Ascending aorta (tissue), 2 donors: ENCODE measurements around the gene PIAS4. TPM values are rescaled to one million over a fixed set of nuclear protein-coding genes. Genes with fewer than 3 reads are reported as not detected.

ENCODE experiments used
- DNase-seq, 2 donors: peaks; one replicate each; pipeline ENCODE4 v3.0.0-alpha.2; 2019; ENCODE audit warnings: low spot score in 2 of 2
- H3K27ac ChIP-seq, 2 donors: fragments of 200-600 bp; sonication (generic); one replicate each; pipeline ENCODE4 v1.5.1; 2016 to 2017; ENCODE audit warnings: mild to moderate bottlenecking in 1 of 2
- H3K27me3 ChIP-seq: fragments of 200-600 bp; sonication (generic); one replicate; pipeline ENCODE4 v1.5.1; 2017
- H3K36me3 ChIP-seq, 2 donors: fragments of 200-600 bp; sonication (generic); one replicate each; pipeline ENCODE4 v1.5.1; 2016
- H3K4me1 ChIP-seq, 2 donors: fragments of 200-600 bp; sonication (generic); one replicate each; pipeline ENCODE4 v1.5.1; 2016 to 2017; ENCODE audit warnings: mild to moderate bottlenecking in 1 of 2
- H3K4me3 ChIP-seq, 2 donors: fragments of 200-600 bp; sonication (generic); one replicate each; pipeline ENCODE4 v1.5.1; 2016 to 2017; ENCODE audit warnings: mild to moderate bottlenecking in 1 of 2
- H3K9me3 ChIP-seq, 2 donors: fragments of 200-600 bp; sonication (generic); one replicate each; pipeline ENCODE4 v1.5.1; 2016
- CTCF ChIP-seq, 3 experiments: fragments of 200-600 bp in 2 of 3; fragments of 450-650 bp in 1 of 3; sonication (generic) in 2 of 3; IDR thresholded peaks; one replicate each; pipeline ENCODE4 v1.5.1; 2016 to 2019; ENCODE audit warnings: antibody characterized with exemption in 3 of 3, mild to moderate bottlenecking in 1 of 3, moderate library complexity in 1 of 3
- intact Hi-C: fragments of 100-400 bp; cut with DNase I; formaldehyde crosslinking; loops from one replicate; pipeline ENCODE4 v1.15.1; 2023
- total RNA-seq: library from RNA; depleted of rRNA; stranded (reverse); fragments of >200 nt; gene quantifications from one replicate; pipeline ENCODE4 v1.1.0, GENCODE V29; 2016

The PIAS4 gene
- total RNA-seq, 1 donor from 2014 or later, result 30.8 TPM

- Histone ChIP-seq H3K4me1 (no peaks in the 10 kb centered on the region), H3K27ac (no peak overlapping the region), H3K4me3 (no peak overlapping the region), H3K36me3 (peaks cover 41 to 50% of the 10 kb centered on the region in 2 donors), H3K27me3 (no peaks in the 10 kb centered on the region), H3K9me3 (no peaks in the 10 kb centered on the region)
- DNase-seq, result no peak
- intact Hi-C loops, result no loop called here
- no peak for TF ChIP-seq CTCF (IDR thresholded peaks at IDR 0.05)
Observed at GRCh38 chr19:4025317-4025716, 17.8 kb downstream of the PIAS4 start.

DNA sequence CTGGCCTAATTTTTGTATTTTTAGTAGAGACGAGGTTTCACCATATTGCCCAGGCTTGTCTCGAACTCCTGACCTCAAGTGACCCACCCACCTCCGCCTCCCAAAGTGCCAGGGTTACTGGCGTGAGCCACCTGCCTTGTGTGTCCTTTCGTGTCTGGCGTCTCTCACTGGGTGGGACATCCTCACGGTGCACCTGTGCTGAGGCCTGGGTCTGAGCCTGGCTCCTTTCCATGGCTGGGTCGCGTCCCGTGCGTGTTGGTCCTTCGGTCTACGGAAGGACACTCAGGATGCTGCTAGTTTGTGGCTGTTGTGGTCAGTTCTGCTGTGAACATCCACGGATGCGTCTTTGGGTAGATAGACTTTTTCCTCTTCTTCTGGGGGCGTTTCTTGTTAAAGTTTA is 19.6 kb downstream of the PIAS4 start:
- no peak for TF ChIP-seq CTCF (IDR thresholded peaks at IDR 0.05)
- DNase-seq, result no peak
- no peak overlapping the region for H3K4me3 ChIP-seq
- intact Hi-C loops, result no loop called here
- H3K4me1 ChIP-seq, result no peaks in the 10 kb centered on the region
- H3K27ac ChIP-seq, result no peak overlapping the region
- H3K9me3 ChIP-seq, result no peaks in the 10 kb centered on the region
- H3K27me3 ChIP-seq, result no peaks in the 10 kb centered on the region
- peaks cover 37 to 44% of the 10 kb centered on the region in 2 donors for H3K36me3 ChIP-seq

GRCh38 chr19:4028334-4029246 is 21.1 kb downstream of the PIAS4 start:
- no peak for DNase-seq
- peaks cover 49 to 57% of the 10 kb centered on the region in 2 donors for H3K36me3 ChIP-seq
- H3K27ac ChIP-seq, result no peak overlapping the region

DNA sequence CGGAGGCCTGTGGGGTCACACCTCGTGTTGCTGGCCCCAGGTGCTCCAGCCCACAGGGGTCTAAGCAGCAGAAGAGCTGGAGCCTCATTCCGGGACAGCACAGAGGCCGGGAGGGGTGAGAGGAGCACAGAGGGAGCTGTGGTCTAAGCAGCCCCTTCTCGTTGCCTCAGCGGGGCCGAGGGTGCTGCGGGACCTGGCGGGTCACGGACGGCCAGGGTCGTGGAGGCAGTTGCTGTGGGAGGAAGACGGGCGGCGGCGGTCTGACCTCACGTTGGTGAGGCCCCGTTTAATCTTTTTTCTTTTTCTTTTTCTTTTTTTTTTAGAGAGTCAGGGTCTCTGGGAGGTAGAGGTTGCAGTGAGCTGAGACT is 21.7 kb downstream of the PIAS4 start:
- H3K4me3 ChIP-seq, result no peak overlapping the region

More at GRCh38 chr19:4028334-4029246, 21.1 kb downstream of the PIAS4 start:
- Histone ChIP-seq H3K4me3 (no peak overlapping the region), H3K27me3 (no peaks in the 10 kb centered on the region), H3K9me3 (no peaks in the 10 kb centered on the region), H3K4me1 (no peaks in the 10 kb centered on the region)
- intact Hi-C loops, result no loop called here
- no peak for TF ChIP-seq CTCF (IDR thresholded peaks at IDR 0.05)

DNA sequence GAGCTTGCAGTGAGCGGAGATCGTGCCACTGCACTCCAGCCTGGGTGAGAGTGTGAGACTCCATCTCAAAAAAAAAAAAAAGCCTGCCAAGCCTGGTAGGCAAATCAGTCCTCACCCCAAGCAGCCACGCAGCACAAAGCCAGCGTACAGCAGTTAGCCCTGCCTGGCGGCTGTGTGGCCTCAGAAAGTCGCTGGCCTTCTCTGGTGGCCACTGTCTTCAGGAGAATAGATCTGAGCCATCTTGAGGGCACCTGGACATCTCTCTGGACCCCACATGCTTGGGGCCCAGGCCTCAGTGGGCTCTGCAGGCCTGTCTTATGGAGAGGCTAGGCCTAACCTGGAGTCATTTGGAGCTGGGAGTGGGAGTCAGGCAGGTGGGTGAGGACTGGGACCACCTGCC is 23.0 kb downstream of the PIAS4 start:
- Histone ChIP-seq H3K27me3 (no peaks in the 10 kb centered on the region), H3K9me3 (no peaks in the 10 kb centered on the region), H3K4me1 (no peaks in the 10 kb centered on the region), H3K4me3 (no peak overlapping the region), H3K27ac (no peak overlapping the region), H3K36me3 (peaks cover 44 to 60% of the 10 kb centered on the region in 2 donors)
- TF ChIP-seq CTCF (IDR thresholded peaks at IDR 0.05), result no peak
- DNase-seq, result no peak
- intact Hi-C loops, result no loop called here

More for the DNA sequence above, 21.7 kb downstream of the PIAS4 start:
- no peak for DNase-seq
- no peak for TF ChIP-seq CTCF (IDR thresholded peaks at IDR 0.05)
- H3K27me3 ChIP-seq, result no peaks in the 10 kb centered on the region
- no peaks in the 10 kb centered on the region for H3K9me3 ChIP-seq
- H3K4me1 ChIP-seq, result no peaks in the 10 kb centered on the region
- intact Hi-C loops, result no loop called here
- no peak overlapping the region for H3K27ac ChIP-seq
- H3K36me3 ChIP-seq, result peaks cover 50 to 57% of the 10 kb centered on the region in 2 donors
